Activated T-cell treated with anti-CD3 and anti-CD28 coated beads for 1 hour (primary cell): ENCODE measurements around the gene SLC15A3.
"Not testable (repeated sequence)": the region's sequence is repeated elsewhere in the genome, so short reads cannot be mapped to it uniquely, and the experiment has no call there.

Experiments used
- DNase-seq: peaks from one replicate; pipeline ENCODE4 v3.0.0-alpha.2; 2020; ENCODE audit warnings: low read depth

SLC15A3 gene

DNA sequence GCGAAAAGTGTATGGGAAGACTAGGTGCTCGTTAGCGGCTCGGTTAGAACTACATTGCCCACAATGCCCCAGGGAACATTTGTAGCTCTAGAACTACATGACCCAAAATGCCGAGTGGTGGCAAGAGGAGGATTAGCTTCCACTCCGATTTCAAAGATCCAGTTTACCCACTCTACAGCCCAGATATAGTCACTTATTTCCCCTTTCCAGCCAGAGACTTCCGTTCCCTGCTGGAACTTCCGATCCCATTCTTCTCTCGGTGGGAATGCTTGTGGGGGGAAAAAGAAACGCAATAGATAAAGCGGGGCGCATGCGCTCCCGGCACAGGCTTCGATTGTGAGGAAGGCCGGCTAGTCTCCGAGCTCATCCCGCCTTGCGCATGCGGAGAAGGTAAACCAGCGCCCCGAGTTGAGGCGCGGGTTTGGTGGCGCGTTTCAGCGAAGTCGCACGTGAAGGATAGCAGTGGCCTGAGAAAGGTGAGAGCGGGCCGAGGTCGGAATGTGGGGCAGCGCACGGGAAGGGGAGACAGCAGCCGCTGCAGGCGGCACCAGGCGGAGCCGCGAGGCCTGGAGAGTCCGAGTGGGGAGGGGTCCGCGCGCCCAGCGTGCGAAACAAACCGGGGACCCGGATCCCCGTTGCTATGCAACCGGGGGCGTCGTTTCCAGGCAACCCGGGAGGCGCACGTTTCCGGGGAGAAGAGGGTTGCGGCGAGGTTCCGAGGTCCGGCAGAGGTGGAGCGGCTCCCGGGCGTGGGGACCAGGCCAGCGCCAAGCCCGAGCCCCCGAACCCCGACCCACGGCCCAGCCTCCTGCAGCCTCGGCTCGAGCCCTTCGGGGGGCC lies 38.0 kb downstream of the SLC15A3 start, which contains the start of gene TMEM109:
TSS of gene TMEM109 (plus strand) at position 366 of the 840 bp plus-strand sequence. CDS start 5,536 bp downstream, outside the sequence.
- DNase-seq, result peak; percentile 83

DNA sequence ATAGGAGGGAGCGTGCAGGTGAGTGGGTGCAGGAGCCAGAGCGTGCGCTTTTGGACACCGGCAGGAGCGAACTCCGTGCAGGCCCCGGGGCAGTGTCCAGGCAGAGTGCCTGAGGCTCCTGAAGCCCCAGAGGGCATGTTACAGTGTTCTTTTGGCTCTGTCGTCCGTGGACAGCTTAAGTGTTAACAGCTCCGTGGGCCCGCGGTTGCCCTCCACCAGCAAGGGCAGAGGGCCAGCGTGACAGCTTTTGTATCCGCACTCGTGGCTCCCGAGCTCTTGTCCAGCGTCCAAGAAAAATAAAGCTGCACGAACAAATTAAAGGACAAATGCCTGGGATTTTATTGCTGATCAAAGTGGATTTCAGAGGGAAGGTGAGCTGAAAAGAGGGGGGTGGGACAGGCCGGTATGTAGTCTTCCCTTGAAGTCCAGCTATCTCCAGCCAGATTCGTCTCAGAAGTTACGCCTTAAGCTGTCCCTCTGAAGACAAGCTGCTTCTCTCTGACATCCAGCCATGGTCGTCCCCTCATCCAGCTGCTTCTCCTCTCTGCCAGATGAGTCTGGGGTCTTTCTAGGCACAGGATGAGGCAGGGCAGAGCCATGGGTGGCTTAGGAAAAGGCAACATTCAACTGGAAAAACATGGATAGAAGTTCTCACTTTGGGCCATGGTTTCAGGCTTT lies 39.0 kb downstream of the SLC15A3 start:
- DNase-seq, result no peak

DNA sequence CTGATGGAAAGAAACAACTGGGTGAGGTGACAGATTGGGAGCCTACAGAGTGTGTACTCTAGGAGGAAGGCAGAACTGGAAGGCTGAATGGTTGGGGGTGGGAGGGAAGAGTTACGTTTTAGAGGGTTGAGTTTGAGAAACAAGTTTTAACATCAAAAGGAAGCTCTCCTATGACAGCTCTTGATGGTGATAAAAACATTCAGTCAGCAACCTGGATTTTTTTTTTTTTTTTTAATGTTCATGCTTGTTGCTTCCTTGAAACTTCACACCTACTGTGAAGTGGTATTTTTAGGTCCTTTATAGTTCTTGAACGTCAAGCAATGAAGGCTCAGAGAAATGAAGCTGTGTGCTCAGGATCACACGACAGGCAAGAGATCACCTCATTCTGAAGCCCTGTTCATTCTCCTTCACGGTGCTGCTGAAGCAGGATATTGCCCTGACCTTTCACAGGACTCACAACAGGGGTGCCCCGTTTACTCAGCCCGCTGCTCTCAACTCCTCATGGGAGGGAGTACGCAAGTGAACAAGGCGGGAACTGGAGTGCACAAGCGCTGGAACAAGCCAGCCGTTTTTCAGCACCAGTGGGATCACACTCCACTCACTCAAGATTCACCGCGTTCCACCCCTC lies 39.6 kb downstream of the SLC15A3 start:
- DNase-seq, result no peak

DNA sequence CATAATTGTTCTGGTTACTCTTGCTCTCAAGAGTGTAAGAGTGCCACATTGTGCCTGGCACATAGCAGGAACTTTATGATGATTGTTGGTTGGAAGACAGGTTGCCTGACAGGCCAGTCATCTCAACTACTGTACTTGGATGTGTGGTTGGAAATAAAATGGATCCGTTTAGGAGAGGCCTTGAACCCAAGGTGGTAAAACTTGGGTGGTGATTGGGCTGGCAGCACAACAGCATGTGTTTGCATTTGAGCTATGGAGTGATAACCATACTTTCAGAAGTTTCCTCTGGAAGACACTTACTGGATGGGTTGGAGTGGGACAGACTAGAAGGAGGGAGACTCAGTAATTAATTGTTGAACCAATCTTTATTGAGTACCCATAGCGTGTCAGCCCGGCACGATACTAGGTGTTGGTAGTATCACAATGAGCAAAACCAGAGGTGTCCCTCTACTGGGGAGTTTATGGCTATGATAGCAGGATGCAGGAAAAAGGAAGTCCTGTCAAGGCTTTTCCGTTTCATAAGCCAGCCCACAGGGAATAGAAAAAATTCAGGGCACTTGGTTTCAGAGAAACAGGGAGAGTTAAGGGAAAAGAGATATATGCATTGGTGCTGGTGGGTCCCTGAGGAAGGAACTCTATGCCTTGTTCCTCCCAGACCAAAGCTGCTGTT lies 41.1 kb downstream of the SLC15A3 start:
- DNase-seq, result no peak

DNA sequence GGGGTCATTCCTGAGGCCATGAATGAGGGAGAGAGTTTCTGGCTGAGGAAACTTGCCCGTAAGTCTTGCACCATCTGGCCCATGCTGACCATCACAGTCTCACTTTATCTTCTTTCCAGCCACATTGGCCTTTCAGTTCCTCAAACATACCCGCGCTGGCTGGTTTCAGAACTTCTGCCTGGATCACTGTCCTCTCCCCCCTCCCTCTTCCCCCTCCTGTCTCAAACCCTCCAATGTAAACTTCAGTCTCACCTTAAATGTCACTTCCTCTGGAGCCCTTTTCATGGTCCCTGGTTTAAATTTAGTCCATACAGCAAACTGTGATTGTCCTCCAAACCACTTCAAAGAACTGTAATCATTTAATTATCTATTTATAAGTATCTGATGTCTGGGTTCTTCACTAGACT lies 41.7 kb downstream of the SLC15A3 start:
- no peak for DNase-seq

DNA sequence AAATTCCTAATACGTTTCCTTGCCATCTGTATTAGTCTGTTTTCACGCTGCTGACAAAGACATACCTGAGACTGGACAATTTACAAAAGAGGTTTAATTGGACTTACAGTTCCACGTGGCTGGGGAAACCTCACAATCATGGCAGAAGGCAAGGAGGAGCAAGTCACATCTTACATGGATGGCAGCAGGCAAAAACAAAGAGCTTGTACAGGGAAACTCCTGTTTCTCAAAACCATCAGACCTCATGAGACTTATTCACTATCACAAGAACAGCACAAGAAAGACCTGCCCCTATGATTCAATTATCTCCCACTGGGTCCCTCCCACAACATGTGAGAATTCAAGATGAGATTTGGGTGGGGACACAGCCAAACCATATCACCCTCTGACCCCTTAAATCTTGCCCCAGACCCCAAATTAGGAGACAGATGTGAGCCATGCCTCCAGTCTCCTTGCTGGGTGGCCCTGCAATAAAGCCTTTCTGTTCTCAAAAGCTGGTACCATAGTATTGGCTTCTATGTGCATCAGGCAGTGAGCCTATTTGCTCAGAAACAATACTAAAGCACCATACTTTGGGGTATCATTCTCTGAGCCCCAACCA lies 42.2 kb downstream of the SLC15A3 start:
- DNase-seq, result not testable (repeated sequence)

GRCh38 chr11:60908803-60909202 lies 43.2 kb downstream of the SLC15A3 start:
- no peak for DNase-seq

DNA sequence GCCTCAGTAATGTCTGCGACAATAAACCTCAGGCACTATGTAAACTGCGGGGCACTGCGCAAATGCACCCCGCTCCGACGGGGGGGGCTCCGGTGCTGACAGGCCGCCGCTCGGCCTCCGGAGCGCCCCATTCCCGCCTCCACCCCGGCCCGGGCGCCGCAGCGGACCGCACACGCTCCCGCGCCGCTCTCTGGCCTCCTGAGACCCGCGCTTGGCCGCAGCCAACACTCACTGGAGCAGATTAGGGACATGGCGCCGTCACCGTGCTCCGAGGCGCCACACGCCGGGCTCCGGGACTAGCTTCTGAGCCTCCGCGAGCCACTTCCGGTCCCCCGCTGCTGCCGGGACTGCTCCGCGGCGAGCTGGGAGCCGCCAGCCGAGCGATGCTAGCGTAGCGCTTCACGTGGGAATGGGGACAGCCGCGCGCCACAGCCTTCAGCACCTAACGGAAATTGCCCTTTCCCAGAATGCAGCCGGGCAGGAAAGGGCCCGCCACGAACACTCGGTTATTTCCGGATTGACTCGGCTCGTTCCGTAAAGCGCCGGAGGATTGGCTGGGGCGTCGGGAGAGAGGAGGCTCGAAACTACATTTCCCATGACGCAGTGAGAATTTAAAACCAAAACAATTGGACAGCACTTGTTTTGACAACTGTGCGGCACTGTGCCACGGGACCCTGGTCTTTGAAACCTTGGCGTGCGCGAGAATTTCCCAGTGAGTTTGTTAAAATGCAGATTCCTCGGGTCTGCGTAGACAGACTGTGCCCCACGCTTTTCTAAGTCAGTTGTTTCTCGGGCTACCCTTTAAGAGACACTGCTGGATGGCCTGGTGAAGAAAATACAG lies 45.6 kb downstream of the SLC15A3 start, which contains the start of gene PRPF19:
TSS of gene PRPF19 (minus strand) at position 454 of the 841 bp plus-strand sequence. CDS start at position 251, 203 bp downstream.
- peak; percentile 99 for DNase-seq

DNA sequence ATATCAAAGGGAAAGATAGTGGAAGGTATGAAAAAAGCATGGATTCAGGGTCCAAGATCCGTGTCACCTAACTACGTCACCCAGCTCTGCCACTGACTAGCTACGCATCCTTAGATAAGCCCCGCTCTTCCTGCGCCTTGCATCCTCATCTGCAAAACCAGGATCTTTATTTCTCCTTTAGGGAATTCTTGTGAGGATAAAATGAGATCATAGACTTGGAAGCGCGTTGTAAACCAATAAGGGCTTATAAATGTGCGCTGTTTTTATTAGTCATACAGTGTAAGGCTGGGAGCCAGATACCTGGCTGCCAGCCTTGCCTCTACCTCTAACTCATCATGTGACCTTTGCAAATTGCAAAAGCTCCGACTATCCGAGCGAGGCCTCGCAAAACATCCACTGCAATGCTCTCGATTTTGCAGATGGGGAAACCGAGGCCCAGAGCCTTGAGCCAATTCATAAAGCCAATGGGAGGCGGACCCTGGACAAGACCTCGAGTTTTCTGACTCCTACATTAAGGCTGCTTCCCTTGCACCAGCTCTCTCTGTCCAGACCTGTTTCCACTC lies 46.3 kb downstream of the SLC15A3 start:
- DNase-seq, result no peak

- no peak for DNase-seq
Measured at GRCh38 chr11:60905047-60905446, 46.9 kb downstream of the SLC15A3 start.

- DNase-seq, result no peak
Measured at GRCh38 chr11:60902625-60903024, 49.4 kb downstream of the SLC15A3 start.

GRCh38 chr11:60900673-60901404 lies 51.1 kb downstream of the SLC15A3 start:
- no peak for DNase-seq

DNA sequence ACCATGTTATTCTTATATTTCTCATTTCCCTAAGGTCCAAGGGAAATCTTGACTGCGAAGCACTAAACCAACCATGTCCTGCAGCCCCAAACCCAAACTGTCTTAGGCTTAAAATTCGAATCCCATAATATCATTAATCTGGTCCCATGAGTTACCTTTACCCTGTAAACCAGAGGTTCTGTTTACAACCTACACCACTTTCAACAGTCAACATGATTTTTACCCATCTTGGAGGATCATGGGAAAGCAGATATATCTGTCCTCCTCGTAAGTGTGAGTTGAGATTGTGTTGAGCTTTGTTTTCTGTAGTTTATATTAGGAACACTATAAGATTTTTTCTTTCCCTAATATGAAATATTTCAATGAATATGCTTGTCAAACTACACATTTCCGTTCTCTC lies 52.0 kb downstream of the SLC15A3 start:
- DNase-seq, result no peak

GRCh38 chr11:60899046-60899936 lies 52.7 kb downstream of the SLC15A3 start:
- no peak for DNase-seq

GRCh38 chr11:60897496-60897895 lies 54.5 kb downstream of the SLC15A3 start:
- no peak for DNase-seq

- no peak for DNase-seq
Measured at GRCh38 chr11:60895687-60896086, 56.3 kb downstream of the SLC15A3 start.

- DNase-seq, result no peak
Measured at GRCh38 chr11:60891103-60891741, 60.8 kb downstream of the SLC15A3 start.

- DNase-seq, result no peak
Measured at GRCh38 chr11:60890696-60891095, 61.3 kb downstream of the SLC15A3 start.
